CD4-positive, alpha-beta T cell treated with Interferon gamma for 1 hour (primary cell): ENCODE measurements around the gene WLS.

Experiments
- DNase-seq: peaks from one replicate; pipeline ENCODE4 v3.0.0-alpha.2; 2020

Gene WLS

GRCh38 chr1:68225781-68226180 lies 6.5 kb downstream of the WLS start:
- no peak for DNase-seq

DNA sequence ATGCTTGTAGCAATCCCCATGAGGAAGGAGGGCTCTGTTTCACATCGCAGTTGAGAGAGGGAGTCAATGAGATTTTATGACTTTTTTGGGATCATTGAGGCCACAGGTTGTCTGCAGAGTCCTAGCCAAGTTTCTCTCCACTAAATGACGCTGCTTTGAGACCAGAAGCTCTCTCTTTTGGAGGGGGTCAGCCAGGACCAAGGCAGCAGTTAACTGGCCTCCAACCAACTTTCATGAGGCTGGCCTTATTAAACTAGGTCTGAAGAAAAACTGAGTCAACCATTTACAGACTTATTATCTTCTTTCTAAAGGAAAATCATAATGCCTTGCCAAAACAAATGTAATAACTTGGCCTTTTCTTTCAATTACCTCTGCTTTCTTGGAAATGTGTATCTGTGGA lies 8.6 kb downstream of the WLS start:
- DNase-seq: no peak

GRCh38 chr1:68221980-68222373 lies 10.3 kb downstream of the WLS start:
- DNase-seq: no peak

DNA sequence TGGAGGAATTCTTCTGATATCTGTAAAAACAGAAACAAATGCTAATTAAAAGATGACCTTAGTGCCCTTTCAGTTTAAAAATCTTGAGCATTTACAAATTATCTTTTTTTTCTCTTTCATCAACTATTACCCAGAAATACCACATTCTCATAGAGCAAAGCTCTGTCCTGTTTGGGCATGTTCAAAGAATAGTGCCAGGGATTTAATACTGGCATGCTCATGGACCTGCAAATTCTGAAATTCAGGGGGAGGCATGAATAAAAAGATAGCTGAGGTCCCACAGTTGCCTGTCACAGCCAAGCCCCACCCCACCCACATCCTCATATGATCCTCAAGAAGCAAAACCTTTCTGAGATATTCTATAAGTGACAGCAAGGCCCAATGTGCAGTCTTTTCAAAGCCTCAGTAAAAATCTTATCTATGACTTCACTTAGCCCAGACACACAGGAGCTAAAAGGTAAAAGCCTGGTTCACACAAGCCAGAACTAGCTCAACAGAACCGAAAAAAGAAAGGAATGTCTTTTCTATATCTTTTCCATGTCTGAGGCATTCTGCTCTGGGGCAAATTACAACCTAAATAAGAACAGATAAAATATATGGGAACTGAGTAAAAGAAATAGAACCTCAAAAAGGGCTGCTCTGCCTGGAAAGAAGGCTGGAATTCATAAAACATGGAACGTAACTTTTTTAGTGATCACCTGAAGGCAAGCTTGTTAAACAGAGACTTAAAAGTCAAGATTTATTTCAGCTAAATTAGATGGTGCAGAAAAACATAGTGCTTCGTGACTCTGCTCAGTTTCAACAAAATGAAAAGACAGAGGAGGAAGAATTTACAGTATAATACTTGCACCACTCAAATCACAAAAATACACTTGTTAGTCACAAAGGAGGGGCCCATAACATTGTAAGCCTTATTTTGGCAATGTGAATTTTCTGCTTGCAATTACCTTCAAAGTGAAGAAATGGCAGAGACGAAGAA lies 11.0 kb downstream of the WLS start:
- DNase-seq: no peak

DNA sequence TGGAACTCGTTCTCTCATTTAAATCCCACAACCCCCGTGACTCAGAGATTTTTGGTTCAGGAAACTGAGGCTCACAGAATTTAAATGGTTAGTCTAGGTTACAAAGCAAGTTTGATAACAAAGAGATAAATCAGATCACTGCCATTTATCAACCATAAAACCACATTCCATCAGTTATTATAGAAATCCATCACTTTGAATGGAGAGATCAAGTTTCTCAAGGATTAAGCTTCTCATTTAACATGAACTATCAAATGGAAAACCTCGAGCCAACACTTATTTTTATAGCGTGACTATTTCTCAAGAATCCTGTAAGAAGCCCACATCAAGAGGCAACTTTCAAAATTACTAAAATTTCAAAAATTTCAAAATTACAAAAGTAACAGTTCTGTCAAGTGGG lies 11.9 kb downstream of the WLS start:
- no peak for DNase-seq

GRCh38 chr1:68218490-68218889 lies 13.8 kb downstream of the WLS start:
- no peak for DNase-seq

- no peak for DNase-seq
Measured at GRCh38 chr1:68217618-68218017, 14.7 kb downstream of the WLS start.

DNA sequence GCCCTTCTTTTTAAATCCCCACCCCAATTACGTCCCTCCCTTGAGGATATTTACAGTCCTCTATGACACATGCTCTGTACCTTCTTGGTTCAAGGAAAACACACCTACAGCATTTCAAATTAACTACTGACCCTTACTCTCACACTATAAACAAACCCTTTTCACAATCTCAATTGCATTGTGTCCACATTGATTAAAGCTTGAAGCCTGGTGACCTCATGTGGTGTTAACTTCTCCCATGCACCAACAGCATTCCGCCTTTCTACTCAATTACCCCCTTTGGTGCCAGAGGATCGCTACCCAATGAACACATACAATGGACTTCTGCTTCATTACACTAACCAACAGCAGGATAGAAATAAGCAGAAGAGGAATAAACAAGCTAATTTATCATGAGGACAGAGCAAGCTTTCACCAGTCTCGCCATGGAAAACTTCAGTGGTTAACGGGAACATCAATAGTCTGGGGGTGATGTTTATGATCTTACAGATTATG lies 15.2 kb downstream of the WLS start:
- no peak for DNase-seq

DNA sequence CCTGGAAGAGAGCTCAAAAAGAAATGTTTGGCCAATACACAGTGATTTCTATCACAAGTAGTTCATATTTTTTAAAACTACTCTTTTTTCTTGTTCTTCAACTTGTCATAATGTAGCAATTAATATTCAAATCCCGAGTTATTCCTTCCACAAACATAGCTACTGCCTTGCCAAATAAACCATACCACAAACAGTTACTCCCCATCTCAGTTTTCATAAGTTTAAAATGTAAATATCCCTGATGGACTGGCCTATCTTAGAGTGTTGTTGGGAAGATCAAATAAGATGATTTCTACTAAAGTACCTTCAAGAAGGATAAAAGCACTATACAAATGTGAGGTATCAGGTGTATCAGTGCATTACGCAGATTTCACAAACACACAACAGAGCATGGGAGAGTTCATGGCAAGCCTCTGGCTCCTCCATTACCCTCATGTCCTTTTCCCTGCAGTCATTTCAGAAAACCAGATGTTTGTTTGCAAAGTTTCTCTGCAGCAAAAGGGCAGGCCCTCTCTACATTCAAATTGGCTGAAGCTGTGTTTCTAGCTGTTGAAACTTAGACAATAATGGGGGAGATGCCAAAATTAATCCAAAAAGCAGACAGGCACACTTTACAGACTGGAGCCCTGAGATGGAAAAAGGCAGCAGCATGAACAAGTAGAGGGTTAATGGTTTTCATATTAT lies 16.1 kb downstream of the WLS start:
- DNase-seq: no peak

DNA sequence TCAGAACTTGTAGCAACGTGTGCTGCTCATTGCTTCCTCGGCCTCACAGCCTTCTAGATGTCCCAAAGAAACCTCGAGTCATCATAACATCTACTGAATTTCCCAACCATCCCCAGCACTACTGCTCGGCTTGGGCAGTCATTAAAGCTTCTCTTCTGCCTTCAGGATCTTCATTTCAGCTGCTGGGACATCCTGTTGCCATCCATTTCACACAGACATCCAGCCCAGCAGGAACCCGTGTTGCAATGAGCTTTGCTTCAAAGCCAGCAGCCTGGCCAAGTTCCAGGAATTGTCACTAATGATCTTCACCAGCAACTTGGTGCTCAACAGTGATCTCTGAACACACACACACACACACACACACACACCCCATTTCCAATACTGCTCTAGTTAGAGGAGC lies 18.5 kb downstream of the WLS start:
- DNase-seq: no peak

DNA sequence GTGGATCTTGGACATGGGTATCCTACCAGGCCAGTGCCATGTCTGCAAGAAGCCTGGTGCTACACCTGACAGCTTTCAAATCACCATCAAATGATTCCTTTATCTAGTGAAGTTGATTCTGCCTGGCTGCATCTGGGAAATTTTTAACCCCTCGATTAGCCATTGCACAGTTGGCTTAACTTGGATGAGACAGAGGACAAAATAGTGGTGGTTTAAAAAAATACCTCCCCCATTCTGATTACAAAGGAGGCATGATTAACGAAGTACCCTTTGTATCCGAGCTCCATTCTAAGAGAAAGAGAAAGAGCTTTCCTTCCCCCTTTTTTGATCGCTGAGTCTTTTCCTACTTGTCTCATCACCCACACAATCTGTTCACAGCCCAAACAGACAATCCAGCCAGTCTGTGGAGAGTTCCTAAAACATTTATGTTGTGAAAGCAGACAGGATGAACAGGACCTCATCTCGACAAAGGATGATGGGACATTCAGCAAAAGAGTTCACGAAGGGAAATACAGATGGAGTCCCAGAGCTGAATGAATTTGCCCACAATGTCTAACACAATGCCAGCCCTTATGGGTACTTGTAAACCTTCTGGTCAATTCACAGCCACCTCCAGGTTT lies 20.5 kb downstream of the WLS start:
- DNase-seq: no peak

DNA sequence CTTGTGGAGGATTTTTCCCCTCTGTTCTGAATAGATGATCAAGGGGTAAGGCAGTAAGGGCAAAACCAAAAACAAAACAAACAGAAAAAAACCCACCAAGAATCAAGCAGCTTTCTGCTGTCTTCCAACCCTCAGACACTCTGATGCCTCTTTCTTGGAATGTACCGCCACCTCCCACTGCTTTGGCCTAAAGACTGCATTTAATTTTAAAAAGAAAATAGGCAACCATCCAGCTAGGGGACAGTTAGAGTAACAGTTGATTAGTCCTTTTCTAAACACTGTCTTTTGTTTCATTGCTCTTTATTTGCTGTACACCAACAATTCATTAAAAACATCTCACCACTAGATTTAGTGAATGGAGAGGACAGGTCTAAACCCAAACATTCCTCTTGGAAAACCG lies 21.5 kb downstream of the WLS start:
- DNase-seq: no peak

DNA sequence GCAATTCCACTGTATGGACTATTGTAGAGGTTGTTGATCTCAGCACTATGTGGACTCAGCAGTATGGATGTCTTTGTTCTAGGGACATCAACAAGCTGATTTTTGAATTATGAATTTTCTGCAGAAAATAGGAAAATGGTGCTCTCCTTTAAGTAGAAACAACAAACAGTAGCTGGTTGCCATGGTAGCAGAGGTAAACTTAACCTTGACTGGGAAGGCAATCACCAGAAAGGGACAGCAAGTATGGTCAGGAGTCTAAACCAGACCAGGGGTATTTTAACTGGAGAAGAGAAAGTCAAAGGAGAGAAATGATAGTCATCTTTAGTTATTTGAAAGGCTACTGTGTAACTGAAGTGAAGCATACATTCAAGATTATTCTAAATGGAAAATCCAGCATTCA lies 22.3 kb downstream of the WLS start:
- no peak for DNase-seq

DNA sequence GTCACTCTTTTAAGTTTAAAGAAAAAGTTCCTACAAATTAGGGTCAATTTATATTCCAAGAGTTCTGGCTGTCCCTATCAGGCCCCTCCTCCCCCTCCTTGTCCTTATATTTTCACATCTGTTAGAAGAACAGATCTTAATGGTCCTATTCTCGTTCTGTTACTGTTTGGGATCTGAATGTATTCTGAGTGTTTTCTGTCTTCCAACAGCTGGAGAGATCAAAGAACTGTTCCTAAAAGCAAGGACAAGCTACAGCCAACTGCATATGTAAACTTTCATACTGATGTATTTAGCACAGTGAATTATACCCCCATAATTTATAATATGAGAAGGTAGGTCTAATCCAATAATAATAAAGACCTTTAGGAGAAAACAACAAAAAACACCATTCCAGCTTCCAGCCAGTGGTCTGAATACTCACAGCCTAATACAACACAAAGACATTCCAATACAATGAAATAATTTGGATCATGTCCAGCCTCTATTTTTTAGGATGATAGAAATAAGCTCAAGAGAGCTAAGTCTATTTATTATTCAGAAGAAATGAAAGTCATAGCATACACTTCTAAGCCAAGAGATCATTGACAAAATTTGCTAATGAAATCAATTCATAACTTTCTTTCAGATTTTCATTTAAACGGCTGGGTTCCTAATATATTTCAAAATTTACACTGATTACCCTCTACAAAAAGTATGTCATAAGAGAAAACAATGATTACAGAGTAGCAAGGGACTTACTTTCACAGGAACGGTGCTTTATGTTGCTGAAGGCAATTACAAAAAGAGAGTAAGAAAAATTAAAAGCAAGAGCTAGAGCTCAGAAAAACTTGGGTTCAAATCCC lies 25.3 kb downstream of the WLS start:
- DNase-seq: no peak

DNA sequence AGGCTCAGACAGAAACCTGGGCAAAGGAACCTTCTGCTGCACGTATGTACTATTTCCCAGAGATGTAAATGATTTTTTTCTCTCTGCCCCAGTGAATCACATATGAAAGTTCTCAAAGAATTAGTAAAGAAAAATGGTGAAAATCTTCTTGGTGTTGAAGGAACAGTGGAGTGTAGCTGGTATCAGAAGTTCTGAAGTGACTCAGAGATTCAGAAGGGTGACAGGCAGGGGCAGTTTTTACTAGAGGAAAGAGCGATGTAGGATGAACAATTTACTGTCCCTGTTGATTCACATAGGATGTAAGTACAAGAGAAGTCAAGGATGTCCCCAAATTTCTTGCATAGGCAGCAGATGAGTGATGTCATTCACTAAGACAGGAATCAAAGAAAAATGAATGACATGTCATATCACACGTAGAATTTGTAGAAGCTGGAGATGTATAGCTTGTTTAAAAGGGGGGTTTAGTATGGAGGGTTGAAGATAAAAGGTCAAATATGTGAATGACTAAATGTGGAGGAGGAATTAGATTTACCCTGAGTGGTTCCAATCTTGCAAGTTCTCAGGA lies 26.4 kb downstream of the WLS start:
- no peak for DNase-seq

DNA sequence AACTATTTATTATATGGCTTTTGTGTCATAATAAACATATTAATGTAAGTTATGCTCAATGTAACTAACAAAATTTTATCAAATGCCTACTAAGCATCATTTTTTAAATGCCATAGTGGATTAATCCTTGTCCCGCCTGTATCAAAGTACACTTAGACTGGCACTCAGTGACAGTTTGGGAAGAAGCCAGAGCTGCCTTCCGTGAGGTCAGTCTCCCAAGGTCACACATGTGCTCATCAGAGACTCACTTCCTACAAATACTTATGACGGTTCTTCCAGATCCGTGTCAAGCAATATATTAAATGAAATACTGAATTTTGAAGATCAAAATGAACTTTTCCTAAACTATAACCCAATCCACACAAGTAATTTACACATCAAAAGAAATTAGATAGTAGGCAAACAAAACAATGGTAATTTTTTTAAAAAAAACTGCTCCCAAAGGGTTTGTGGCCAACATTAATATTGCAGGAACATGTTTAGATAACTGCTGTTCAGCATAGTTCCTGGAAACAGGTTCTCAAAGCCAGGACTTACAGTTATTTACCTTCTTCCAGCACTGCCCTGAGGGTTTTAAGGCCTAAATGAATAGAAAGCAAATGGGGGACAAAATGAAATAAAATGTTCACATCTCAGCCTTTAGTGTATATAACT lies 27.2 kb downstream of the WLS start:
- DNase-seq: no peak

GRCh38 chr1:68202239-68202832 lies 30.0 kb downstream of the WLS start:
- DNase-seq: no peak

GRCh38 chr1:68201546-68202238 lies 30.6 kb downstream of the WLS start:
- no peak for DNase-seq

- DNase-seq: no peak
Measured at GRCh38 chr1:68199603-68200002, 32.7 kb downstream of the WLS start.

- no peak for DNase-seq
Measured at GRCh38 chr1:68198752-68199151, 33.6 kb downstream of the WLS start.

GRCh38 chr1:68197891-68198290 lies 34.4 kb downstream of the WLS start:
- DNase-seq: no peak
